GM13976 (cell line): ENCODE data around the gene ANK2.

Experiments used
- DNase-seq: peaks from one replicate; pipeline ENCODE4 v3.0.0; 2012; ENCODE audit warnings: low spot score
- CTCF ChIP-seq: IDR thresholded peaks from 2 replicates; pipeline ENCODE4 v1.5.1; 2012; ENCODE audit warnings: borderline replicate concordance, mild to moderate bottlenecking; ENCODE audit not compliant: insufficient read depth; ENCODE audit errors: extremely low read depth, missing control alignments, control extremely low read depth
- in situ Hi-C: fragments of 300-500 bp; cut with MboI; formaldehyde crosslinking; loops from one replicate; pipeline ENCODE4 v1.12.0; 2022; ENCODE audit warnings: low sequenced_read_pairs, mixed read lengths, inconsistent platforms; ENCODE audit not compliant: unreplicated experiment

ANK2 gene

GRCh38 chr4:113170805-113171468 lies 121.5 kb downstream of the ANK2 start:
- no peak for TF ChIP-seq CTCF
- in situ Hi-C loops, result no loop called here
- no peak for DNase-seq

- in situ Hi-C loops, result no loop called here
- DNase-seq, result no peak
- TF ChIP-seq CTCF, result no peak
These were observed 123.8 kb downstream of the ANK2 start for GRCh38 chr4:113173126-113173792.

- DNase-seq, result peak; percentile 29
- in situ Hi-C loops, result no loop called here
- TF ChIP-seq CTCF, result no peak
These were observed 124.4 kb downstream of the ANK2 start for GRCh38 chr4:113173793-113174264.

GRCh38 chr4:113179091-113179490 lies 129.6 kb downstream of the ANK2 start:
- in situ Hi-C loops, result no loop called here
- DNase-seq, result no peak
- no peak for TF ChIP-seq CTCF

GRCh38 chr4:113179996-113180395 lies 130.5 kb downstream of the ANK2 start:
- in situ Hi-C loops, result no loop called here
- TF ChIP-seq CTCF, result no peak
- no peak for DNase-seq

- no peak for TF ChIP-seq CTCF
- DNase-seq, result no peak
These were observed 132.0 kb downstream of the ANK2 start for GRCh38 chr4:113181289-113182007.

More at GRCh38 chr4:113181289-113182007, 132.0 kb downstream of the ANK2 start:
- in situ Hi-C loops, result no loop called here
